Pancreas (tissue), 10 donors: Measurements from ENCODE around the gene EIF3M. TPM values are rescaled to one million over a fixed set of nuclear protein-coding genes. Genes with fewer than 3 reads are reported as not detected.

Source experiments
- ATAC-seq, 4 donors: fragments of 200-7000 bp; cut with Tn5 transposase; one replicate each; pipeline versions ENCODE4 v1.8.0 to v1.9.1; 2020; ENCODE audit warnings: mild to moderate bottlenecking in 4 of 4, moderate library complexity in 4 of 4
- DNase-seq, 6 donors: peaks; one replicate each; pipeline ENCODE4 v3.0.0-alpha.2; 2020
- FAIRE-seq: peaks from 2 replicates; lab custom pipeline; 2012; peaks lifted over from hg19 to GRCh38; lab: Jason Lieb, UNC
- H3K27ac ChIP-seq, 4 donors: fragments of 200-600 bp; sonication (generic); 1 replicate in 3 of 4; 2 replicates in 1 of 4; pipeline versions ENCODE4 v1.5.0 to v1.8.0; 2020
- H3K27me3 ChIP-seq, 4 donors: fragments of 200-600 bp; one replicate each; pipeline ENCODE4 v1.8.0; 2021
- H3K36me3 ChIP-seq, 3 donors: fragments of 200-600 bp; sonication (generic) in 1 of 3; one replicate each; pipeline versions ENCODE4 v1.5.0 to v1.8.0; 2020 to 2021
- H3K4me1 ChIP-seq, 3 donors: fragments of 200-600 bp; one replicate each; pipeline ENCODE4 v1.8.0; 2021
- H3K4me3 ChIP-seq, 4 donors: fragments of 200-600 bp; sonication (generic) in 2 of 4; one replicate each; pipeline versions ENCODE4 v1.5.0 to v1.8.0; 2020 to 2021
- H3K9me3 ChIP-seq, 4 donors: fragments of 200-600 bp; one replicate each; pipeline ENCODE4 v1.8.0; 2021
- CTCF ChIP-seq, 4 donors: fragments of 200-600 bp; sonication (generic) in 3 of 4; IDR thresholded peaks; one replicate each; pipeline versions ENCODE4 v1.5.0 to v1.8.0; 2021; ENCODE audit warnings: antibody characterized with exemption in 4 of 4
- WGBS, 2 donors: extraction: QIAGEN DNeasy Blood & Tissue Kit; methylation state at CpG; one replicate each; pipeline ENCODE4 v1.1.7; 2013; 5-methylcytosine and 5-hydroxymethylcytosine counted together
- intact Hi-C, 3 donors: fragments of 100-400 bp; cut with DNase I; formaldehyde crosslinking; loops; one replicate each; pipeline versions ENCODE4 v1.11.1 to v1.14.2; 2022
- polyA plus RNA-seq, 2 donors: library from polyadenylated mRNA; stranded (reverse); fragments of 200-250 nt; gene quantifications; one replicate each; pipeline ENCODE4 v1.2.3, GENCODE V29; 2013
- total RNA-seq, 6 donors: library from RNA; stranded (reverse); fragmentation: NEBNext Ultra II Directional in 4 of 6; extraction: Animal tissue kit (Norgen Biotek cat#: 25700) in 4 of 6; gene quantifications; one replicate each; pipeline versions ENCODE4 v1.2.1 to v1.2.4, GENCODE V29; 2021 to 2023
- donor health status: healthy with polysubstance abuse.
- donor health status: DM: no; HTN: no; CAD: no; lungs with moderate emphysema.
- donor health status: DM: no; HTN: no; CAD: no.
- donor health status: control.
- donor health status: control.
- donor health status: Bipolar disorder and iron deficiency.
- donor health status: DM: yes; HTN: yes; CAD: no.
- donor health status: DM: no; HTN: no; CAD: no.
- donor health status: DM: no; HTN: no; CAD: no.
- donor health status: DM: yes; HTN: yes; CAD: no.

EIF3M gene
- total RNA-seq (100 to 1,000 TPM; 119 to 203 (median 136) TPM), polyA plus RNA-seq (100 to 1,000 TPM; 102 to 160 TPM)

GRCh38 chr11:32583459-32584271 is at the start of gene EIF3M:
TSS of gene EIF3M (plus strand) at chr11:32583831. CDS start at chr11:32583888, 57 bp downstream.
- H3K4me1 ChIP-seq, result peaks cover 8 to 20% (median 17%) of the 10 kb centered on the region in 3 donors
- no peak for TF ChIP-seq CTCF (IDR thresholded peaks at IDR 0.05)
- FAIRE-seq (peak; percentile 43), DNase-seq (peak; percentile 93 to 98 (median 96)), ATAC-seq (peak; percentile 99 to 100 (median 99))
- intact Hi-C loops, result no loop called here
- H3K9me3 ChIP-seq, result no peaks in the 10 kb centered on the region
- H3K36me3 ChIP-seq, result no peaks in the 10 kb centered on the region
- 1% methylated on average over 70 of the region's 70 CpGs for WGBS, 2 donors
- peak within 1 kb of the TSS; percentile 72 to 79 (median 72) for H3K27ac ChIP-seq
- H3K4me3 ChIP-seq, result peak within 1 kb of the TSS; percentile 65 to 90 (median 78)
- no peaks in the 10 kb centered on the region for H3K27me3 ChIP-seq

- ATAC-seq (no peak), DNase-seq (no peak), FAIRE-seq (no peak)
- Histone ChIP-seq H3K27me3 (no peaks in the 10 kb centered on the region), H3K9me3 (no peaks in the 10 kb centered on the region), H3K27ac (no peak overlapping the region), H3K36me3 (no peaks in the 10 kb centered on the region), H3K4me1 (no peaks in the 10 kb centered on the region), H3K4me3 (no peak overlapping the region)
- WGBS, 2 donors, result 82 to 91% methylated on average over 7 of the region's 7 CpGs
- no peak for TF ChIP-seq CTCF (IDR thresholded peaks at IDR 0.05)
- intact Hi-C loops, result no loop called here
These were observed 44.8 kb upstream of the EIF3M start for GRCh38 chr11:32538804-32539203.

GRCh38 chr11:32549611-32550187 is 33.9 kb upstream of the EIF3M start:
- 50 to 53% methylated on average over 1 of the region's 1 CpG for WGBS, 2 donors
- Histone ChIP-seq H3K4me3 (no peak overlapping the region), H3K9me3 (no peaks in the 10 kb centered on the region), H3K36me3 (no peaks in the 10 kb centered on the region), H3K27me3 (no peaks in the 10 kb centered on the region), H3K27ac (no peak overlapping the region), H3K4me1 (no peaks in the 10 kb centered on the region)
- intact Hi-C loops, result no loop called here
- FAIRE-seq (no peak), DNase-seq (no peak), ATAC-seq (no peak)
- no peak for TF ChIP-seq CTCF (IDR thresholded peaks at IDR 0.05)

GRCh38 chr11:32550207-32550606 is 33.4 kb upstream of the EIF3M start:
- ATAC-seq, result no peak
- Histone ChIP-seq H3K36me3 (no peaks in the 10 kb centered on the region), H3K4me1 (no peaks in the 10 kb centered on the region), H3K27me3 (no peaks in the 10 kb centered on the region), H3K4me3 (no peak overlapping the region), H3K9me3 (no peaks in the 10 kb centered on the region), H3K27ac (no peak overlapping the region)
- intact Hi-C loops, result no loop called here
- TF ChIP-seq CTCF (IDR thresholded peaks at IDR 0.05), result no peak
- FAIRE-seq, result no peak
- WGBS, 2 donors, result 69 to 74% methylated on average over 4 of the region's 4 CpGs
- DNase-seq, result no peak

- no peak for DNase-seq
- FAIRE-seq, result no peak
These were observed 28.5 kb upstream of the EIF3M start for GRCh38 chr11:32555091-32555490.

More at GRCh38 chr11:32555091-32555490, 28.5 kb upstream of the EIF3M start:
- peak in 1 of 4 donors; percentile 60 for ATAC-seq
- intact Hi-C loops, result no loop called here
- no peak overlapping the region for H3K4me3 ChIP-seq
- 10 to 15% methylated on average over 4 of the region's 4 CpGs for WGBS, 2 donors
- H3K27ac ChIP-seq, result no peak overlapping the region
- TF ChIP-seq CTCF (IDR thresholded peaks at IDR 0.05), result no peak
- H3K4me1 ChIP-seq, result no peaks in the 10 kb centered on the region
- H3K9me3 ChIP-seq, result no peaks in the 10 kb centered on the region
- no peaks in the 10 kb centered on the region for H3K36me3 ChIP-seq
- no peaks in the 10 kb centered on the region for H3K27me3 ChIP-seq
